ENCODE data around the gene DENND4A. TPM values are rescaled to one million over a fixed set of nuclear protein-coding genes. Genes with fewer than 3 reads are reported as not detected.

The DENND4A gene
- total and polyA plus RNA-seq, 2 of the 4 experiments (the other 2 are of a cell fraction), result 4.1 to 17.7 TPM

- no peak overlapping the region for H4K91ac ChIP-seq (ENCODE audit: insufficient read depth, low read depth, low read length)
- no peak overlapping the region for H2BK120ac ChIP-seq (ENCODE audit: low read depth, low read length)
- H4K20me1 ChIP-seq (ENCODE audit: insufficient read depth, low read length), result no peaks in the 10 kb centered on the region
- ChIA-PET CTCF (interaction anchor here (1.1 kb wide), 1 partner anchor 9 kb away, joined by 3 read pairs; no protein-coding TSS in a partner anchor), POLR2A (ENCODE audit: unreplicated experiment) (no interaction called here)
- H3K79me1 ChIP-seq (ENCODE audit: low read depth in 1 of 2, low read length in 2 of 2), result no peaks in the 10 kb centered on the region
- H3K9ac ChIP-seq (ENCODE audit: low read depth, low read length), result no peak overlapping the region
- in situ Hi-C loops (cut with MboI; ENCODE audit: low sequenced_read_pairs) (no loop called here), dilution Hi-C loops (cut with HindIII; ENCODE audit: low sequenced_read_pairs, unreplicated experiment) (no loop called here), intact Hi-C loops (cut with micrococcal nuclease) (no loop called here)
- WGBS, 2 experiments (ENCODE audit: extremely low coverage in 2 of 2, insufficient read length in 1 of 2), result no CpG with 5 or more reads among the region's 5 CpGs
- TF ChIP-seq NFE2L2 (IDR thresholded peaks at IDR 0.05; ENCODE audit: low read depth, low read length), result no peak
- TF ChIP-seq CEBPB (IDR thresholded peaks at IDR 0.05; ENCODE audit: low read depth, low read length), result no peak
- no peak for TF ChIP-seq RCOR1 (IDR thresholded peaks at IDR 0.05; ENCODE audit: insufficient replicate concordance, low read length)
- no peak for TF ChIP-seq CTCF (conservative IDR thresholded peaks at IDR 0.05; ENCODE audit: low read depth, low read length)
- TF ChIP-seq SMC3 (IDR thresholded peaks at IDR 0.05; ENCODE audit: low read depth, low read length), result no peak
- no peak for TF ChIP-seq POLR2A (IDR thresholded peaks at IDR 0.05; ENCODE audit: low read depth, low read length)
- TF ChIP-seq MAFK (IDR thresholded peaks at IDR 0.05; ENCODE audit: low read depth, low read length), result no peak
- TF ChIP-seq MXI1 (IDR thresholded peaks at IDR 0.05; ENCODE audit: borderline replicate concordance, low read depth, low read length), result no peak
- H3K14ac ChIP-seq (replicated peaks; ENCODE audit: low read depth, low read length), result no peak overlapping the region
- H3K4me3 ChIP-seq (ENCODE audit: insufficient read depth, low read depth, low read length), result no peak overlapping the region
- no peak; the same call in 1 of the 2 replicates for ATAC-seq (ENCODE audit: low read depth)
- no peak overlapping the region for H2BK20ac ChIP-seq (ENCODE audit: low read depth, low read length)
- H3K4me1 ChIP-seq (ENCODE audit: control insufficient read depth, insufficient read depth, low read length), result no peaks in the 10 kb centered on the region; the same call in none of the 2 replicates
- no peak overlapping the region for H2AK9ac ChIP-seq (replicated peaks; ENCODE audit: low read depth, low read length, poor library complexity)
- no peak overlapping the region for H2BK15ac ChIP-seq (ENCODE audit: low read depth, low read length)
- H3K27me3 ChIP-seq (ENCODE audit: control insufficient read depth, insufficient read depth, low read length), result no peaks in the 10 kb centered on the region
- no peak overlapping the region; the same call in 1 of the 2 replicates for H3K18ac ChIP-seq (ENCODE audit: low read depth, low read length)
- no peak overlapping the region for H3K4ac ChIP-seq (ENCODE audit: low read depth, low read length)
- no peak overlapping the region for H2AFZ ChIP-seq (replicated peaks; ENCODE audit: low read length, poor library complexity)
- no peak overlapping the region for H2AK5ac ChIP-seq (ENCODE audit: low read depth, low read length)
- H3K9me1 ChIP-seq (ENCODE audit: insufficient read depth, low read length), result no peaks in the 10 kb centered on the region
- H2BK5ac ChIP-seq (ENCODE audit: low read depth, low read length, poor library complexity, severe bottlenecking), result no peak overlapping the region
- no peak overlapping the region for H3K27ac ChIP-seq (ENCODE audit: insufficient read depth, low read length)
- no peak overlapping the region for H3K23ac ChIP-seq (ENCODE audit: low read depth, low read length)
- H3K36me3 ChIP-seq (ENCODE audit: control insufficient read depth, insufficient read depth, low read length), result no peaks in the 10 kb centered on the region
- BruUV-seq (replicated peaks), result no TSS peak
- no peaks in the 10 kb centered on the region for H3K9me3 ChIP-seq (ENCODE audit: control insufficient read depth, insufficient read depth, low read length)
- no peak overlapping the region for H3K56ac ChIP-seq (ENCODE audit: extremely low read depth, insufficient read depth, low read length)
- H3K4me2 ChIP-seq (ENCODE audit: low read depth, low read length), result no peak overlapping the region; the same call in 1 of the 2 replicates
- DNase-seq, result no peak
- H4K5ac ChIP-seq (ENCODE audit: low read depth, low read length), result no peak overlapping the region
- no peak overlapping the region for H4K8ac ChIP-seq (ENCODE audit: low read depth in 2 of 2, low read length in 2 of 2)
Measured at GRCh38 chr15:65805019-65805745, 13.1 kb upstream of the DENND4A start.
